A204.1 (cell line): ENCODE measurements around the gene SLC44A3.

Experiments
- FAIRE-seq: peaks from 2 replicates; lab custom pipeline; 2012; peaks lifted over from hg19 to GRCh38; lab: Jason Lieb, UNC

The SLC44A3 gene

DNA sequence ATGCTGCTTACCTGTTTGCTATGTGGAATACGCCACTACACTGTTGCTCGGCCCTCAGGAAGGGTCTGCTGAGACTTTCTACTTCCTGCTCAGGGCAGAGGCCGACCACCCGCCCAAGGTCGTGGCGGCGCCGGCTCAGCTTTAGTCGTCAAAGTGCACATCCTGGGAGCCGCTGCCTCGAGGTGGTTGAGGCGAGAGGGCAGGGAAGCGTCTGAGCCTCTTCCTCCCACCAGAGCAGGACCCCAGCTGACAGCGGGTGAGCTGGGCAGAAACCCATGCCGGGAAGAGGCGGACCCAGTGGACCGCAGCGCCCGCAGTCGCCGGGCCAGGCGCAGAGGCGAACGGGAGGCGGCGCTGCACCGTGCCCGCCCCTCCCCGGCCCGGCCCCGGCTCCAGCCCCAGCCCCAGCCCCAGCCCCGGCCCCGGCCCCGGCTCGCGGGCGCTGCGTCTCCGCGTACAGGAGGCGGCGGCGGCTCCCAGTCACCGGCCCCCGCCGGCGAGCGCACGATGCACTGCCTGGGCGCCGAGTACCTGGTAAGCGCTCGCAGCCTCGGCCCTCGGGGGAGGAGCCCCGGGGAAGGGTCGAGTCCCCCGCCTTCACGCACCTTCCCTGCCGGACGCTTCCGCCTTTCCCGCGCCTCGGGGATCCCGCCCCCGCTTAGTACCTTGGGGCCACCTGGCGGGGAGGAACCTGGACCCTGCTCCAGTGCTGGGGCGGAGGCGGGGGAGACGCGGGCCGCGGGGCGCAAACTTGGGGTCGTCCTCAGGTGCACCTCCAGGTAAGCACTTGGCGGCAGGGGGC is at the start of gene SLC44A3:
Gene SLC44A3, plus strand, starts transcription at position 413 of the 802 bp plus-strand sequence. Its CDS starts 95 bp downstream, at position 508.
- no peak for FAIRE-seq

DNA sequence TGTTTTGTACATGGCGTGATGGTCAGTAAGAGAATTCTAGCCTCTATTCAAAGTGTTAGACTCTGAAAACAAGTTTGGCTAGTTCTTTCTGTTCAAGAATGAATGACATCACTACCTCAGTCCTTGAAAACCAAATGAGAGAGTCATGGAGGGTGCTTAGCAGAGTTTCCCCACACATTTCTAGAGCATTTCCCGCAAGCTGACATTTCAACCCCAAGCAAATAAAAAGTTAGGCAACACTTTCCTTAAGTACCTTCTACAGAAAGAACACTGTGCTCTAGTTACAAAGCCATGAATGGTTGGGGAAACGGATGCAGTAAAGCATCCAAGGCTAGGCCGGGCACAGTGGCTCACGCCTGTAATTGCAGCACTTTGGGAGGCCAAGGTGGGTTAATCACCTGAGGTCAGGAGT is 47.9 kb upstream of the SLC44A3 start:
- FAIRE-seq = no peak

- no peak for FAIRE-seq
Observed at GRCh38 chr1:94772845-94773244, 47.3 kb upstream of the SLC44A3 start.

GRCh38 chr1:94773296-94773809 is 46.8 kb upstream of the SLC44A3 start:
- FAIRE-seq = no peak

DNA sequence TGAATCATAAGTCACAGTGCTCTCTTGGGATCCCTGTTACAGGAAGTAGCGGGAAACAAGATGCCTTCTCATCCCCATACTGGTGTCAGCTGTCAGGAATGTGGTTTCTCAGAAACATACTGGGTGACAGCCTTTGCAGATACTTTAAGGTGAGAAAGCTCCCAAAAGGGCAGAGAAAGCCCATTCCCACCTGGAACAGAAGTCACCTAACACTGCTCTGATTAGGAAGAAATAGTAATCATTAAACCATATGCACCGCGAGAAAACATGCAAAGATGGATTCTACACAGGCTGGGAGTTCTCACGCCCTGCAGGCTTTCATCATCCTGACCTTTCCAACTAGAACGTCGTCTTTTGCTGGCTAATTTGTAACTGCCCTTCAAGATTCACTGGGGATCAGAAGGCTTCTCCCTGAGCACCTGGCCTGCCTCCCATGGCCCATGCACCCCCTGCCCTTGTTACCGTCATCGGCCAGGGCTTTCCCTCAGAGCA is 46.2 kb upstream of the SLC44A3 start:
- no peak for FAIRE-seq

- no peak for FAIRE-seq
Observed at GRCh38 chr1:94776474-94776873, 43.7 kb upstream of the SLC44A3 start.

GRCh38 chr1:94777281-94777680 is 42.9 kb upstream of the SLC44A3 start:
- no peak for FAIRE-seq

DNA sequence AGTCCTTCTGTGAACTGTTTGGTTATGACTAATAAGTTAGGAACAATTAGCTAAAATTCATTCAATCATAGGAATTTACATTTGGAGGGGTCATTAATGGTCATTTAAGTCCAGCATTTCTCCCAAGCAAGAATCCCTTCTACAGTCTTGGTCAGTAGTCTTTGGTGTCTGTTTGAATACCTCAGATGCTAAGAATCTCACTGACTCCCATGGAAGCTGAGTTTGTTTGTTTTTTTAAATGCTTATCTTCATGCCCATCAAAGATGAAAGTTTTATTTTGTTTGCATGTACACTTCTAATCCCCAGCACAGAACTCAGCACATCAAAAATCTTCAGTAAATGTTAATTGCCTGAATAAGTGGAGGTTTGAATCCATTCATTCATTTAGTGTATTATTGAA is 41.3 kb upstream of the SLC44A3 start:
- FAIRE-seq = no peak

- FAIRE-seq = no peak
Observed at GRCh38 chr1:94783342-94784189, 36.6 kb upstream of the SLC44A3 start.

- FAIRE-seq = no peak
Observed at GRCh38 chr1:94784190-94784515, 36.0 kb upstream of the SLC44A3 start.

GRCh38 chr1:94787691-94788090 is 32.5 kb upstream of the SLC44A3 start:
- FAIRE-seq = no peak

GRCh38 chr1:94790246-94790645 is 29.9 kb upstream of the SLC44A3 start:
- no peak for FAIRE-seq

DNA sequence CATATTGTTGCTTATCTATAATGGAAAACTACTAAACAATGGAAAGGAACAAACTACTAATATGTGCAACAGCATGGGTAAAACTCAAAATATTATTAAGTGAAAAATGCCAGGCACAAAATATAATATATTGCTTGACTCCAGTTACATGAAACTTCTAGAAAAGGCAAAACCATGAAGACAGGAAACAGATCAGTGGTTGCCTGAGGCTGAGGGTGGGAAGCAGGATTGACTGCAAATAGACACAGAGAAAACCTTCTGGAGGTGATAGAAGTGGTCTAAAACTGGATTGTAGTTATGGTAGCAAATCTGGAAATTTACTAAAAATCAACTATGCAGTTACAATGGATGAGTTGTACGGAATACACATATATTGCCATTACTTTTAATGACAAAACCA is 29.5 kb upstream of the SLC44A3 start:
- FAIRE-seq = no peak

GRCh38 chr1:94792473-94793295 is 27.5 kb upstream of the SLC44A3 start:
- no peak for FAIRE-seq

GRCh38 chr1:94793296-94793656 is 26.9 kb upstream of the SLC44A3 start:
- FAIRE-seq = no peak

- no peak for FAIRE-seq
Observed at GRCh38 chr1:94795434-94795833, 24.7 kb upstream of the SLC44A3 start.

DNA sequence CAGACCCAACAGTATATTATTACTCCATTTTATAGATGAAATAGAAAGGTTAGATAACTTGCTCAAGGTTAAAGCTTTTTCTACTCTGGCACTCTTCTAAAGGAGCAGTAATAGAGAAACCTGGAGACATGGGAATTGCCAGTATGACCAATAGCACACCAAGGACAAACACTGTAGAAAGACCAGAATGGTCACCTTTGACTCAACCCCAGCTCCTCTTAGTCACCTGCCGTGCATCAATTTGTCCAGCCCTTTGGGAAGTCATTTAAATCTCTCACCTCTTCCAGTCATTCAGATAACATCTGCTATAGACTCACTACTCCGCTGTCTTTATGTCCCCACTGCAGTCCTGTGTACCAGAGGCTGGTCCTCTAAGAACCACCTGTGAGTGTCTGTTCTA is 23.9 kb upstream of the SLC44A3 start:
- FAIRE-seq = no peak

GRCh38 chr1:94797291-94797690 is 22.9 kb upstream of the SLC44A3 start:
- no peak for FAIRE-seq

GRCh38 chr1:94798054-94798453 is 22.1 kb upstream of the SLC44A3 start:
- no peak for FAIRE-seq

GRCh38 chr1:94798462-94798861 is 21.7 kb upstream of the SLC44A3 start:
- FAIRE-seq = no peak

DNA sequence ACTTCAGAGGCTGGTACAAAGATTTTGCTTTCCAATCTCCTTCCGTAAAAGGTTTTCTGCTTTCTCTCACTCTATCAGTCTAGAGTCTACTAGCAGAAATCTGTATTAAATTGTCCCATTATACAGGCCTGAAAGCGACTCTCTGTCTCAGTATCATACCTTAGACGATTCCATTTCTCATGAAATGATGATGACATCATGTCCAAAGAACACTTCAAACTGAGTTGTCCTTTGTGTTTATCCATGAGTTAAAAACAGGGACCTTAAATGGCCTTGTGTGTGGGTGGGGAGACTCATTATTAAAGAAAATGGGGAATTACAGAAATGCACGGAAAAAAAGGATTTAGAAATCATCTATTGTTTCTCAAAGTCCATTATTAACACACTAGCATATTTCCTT is 21.0 kb upstream of the SLC44A3 start:
- no peak for FAIRE-seq

- peak; percentile 11 for FAIRE-seq
Observed at GRCh38 chr1:94801919-94802546, 18.1 kb upstream of the SLC44A3 start.
